ENCODE data around the gene CNOT1.

DNA sequence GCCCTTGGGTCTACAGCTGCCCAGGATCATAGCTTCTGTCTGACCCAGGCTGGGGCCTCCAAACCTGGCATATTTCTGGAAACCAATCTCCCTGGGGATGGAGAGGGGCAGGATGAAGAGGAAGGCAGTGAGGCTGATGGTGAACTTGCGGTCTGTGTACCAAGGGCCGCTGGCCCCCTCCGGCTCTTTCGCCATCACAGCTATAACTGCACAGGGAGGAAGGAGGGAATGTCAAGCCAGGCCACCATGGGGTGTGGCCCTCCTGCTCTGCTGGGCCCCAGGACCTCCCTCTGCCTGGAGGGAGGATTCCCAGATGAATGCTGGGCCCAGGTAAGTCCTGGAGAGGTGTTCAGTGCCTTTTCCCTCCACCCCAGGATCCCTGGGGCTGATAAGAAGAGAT lies 48.6 kb upstream of the CNOT1 start:
- TF ChIP-seq POLR2A (IDR thresholded peaks at IDR 0.05; ENCODE audit: low read depth, low read length) (no peak), POLR2AphosphoS5 (IDR thresholded peaks at IDR 0.05; ENCODE audit: low read depth, low read length) (no peak), TAF1 (IDR thresholded peaks at IDR 0.05; ENCODE audit: borderline replicate concordance, low read depth, low read length) (no peak)

All from GM12892 (cell line).